HepG2 (cell line): ENCODE results near the gene IFI35. TPM values are rescaled to one million over a fixed set of nuclear protein-coding genes. Genes with fewer than 3 reads are reported as not detected.

Source experiments
- BRD4 ChIP-seq: sonication (generic); formaldehyde crosslinking; IDR thresholded peaks from 2 replicates; pipeline ENCODE4 v1.4.0; 2020; ENCODE audit warnings: missing genetic modification reagents
- DNMT3B ChIP-seq: conservative IDR thresholded peaks from 2 replicates; pipeline ENCODE4 v1.6.1; 2016; ENCODE audit warnings: missing biosample characterization, control low read depth
- ELF1 ChIP-seq: sonication (generic); formaldehyde crosslinking; IDR thresholded peaks from 2 replicates; pipeline ENCODE4 v1.4.0; 2020; ENCODE audit warnings: missing genetic modification reagents
- ETV5 ChIP-seq: IDR thresholded peaks from 2 replicates; pipeline ENCODE4 v1.6.1; 2018; ENCODE audit warnings: missing biosample characterization, missing genetic modification reagents, inconsistent platforms, borderline replicate concordance
- FOXJ3 ChIP-seq: sonication (generic); formaldehyde crosslinking; IDR thresholded peaks from 2 replicates; pipeline ENCODE4 v1.4.0; 2020; ENCODE audit warnings: missing genetic modification reagents, mild to moderate bottlenecking, borderline replicate concordance
- HOXA5 ChIP-seq: sonication (generic); formaldehyde crosslinking; IDR thresholded peaks from 2 replicates; pipeline ENCODE4 v1.4.0; 2020; ENCODE audit warnings: missing genetic modification reagents
- KLF11 ChIP-seq: IDR thresholded peaks from 2 replicates; pipeline ENCODE4 v1.6.1; 2016; ENCODE audit warnings: missing compliant biosample characterization
- MBD4 ChIP-seq: IDR thresholded peaks from 2 replicates; pipeline ENCODE4 v1.6.1; 2012; ENCODE audit warnings: low read length, inconsistent platforms, borderline replicate concordance
- NBN ChIP-seq: fragments of 450-650 bp; conservative IDR thresholded peaks from 2 replicates; pipeline ENCODE4 v1.6.1; 2017
- PHF5A ChIP-seq: IDR thresholded peaks from one replicate; pipeline ENCODE4 v1.6.1; 2018; ENCODE audit warnings: low read depth, missing genetic modification reagents; ENCODE audit not compliant: unreplicated experiment
- RBFOX2 ChIP-seq: fragments of 200-400 bp; formaldehyde crosslinking; IDR thresholded peaks from 2 replicates; pipeline ENCODE4 v1.6.1; 2017; ENCODE audit warnings: low read depth, mild to moderate bottlenecking, low read length
- RFX3 ChIP-seq: IDR thresholded peaks from 2 replicates; pipeline ENCODE4 v1.6.1; 2016; ENCODE audit warnings: missing biosample characterization, missing genetic modification reagents
- SNAPC2 ChIP-seq: sonication (generic); formaldehyde crosslinking; IDR thresholded peaks from 2 replicates; pipeline ENCODE4 v1.8.1; 2022; ENCODE audit warnings: mild to moderate bottlenecking, missing genetic modification reagents
- TCF7 ChIP-seq: sonication (generic); IDR thresholded peaks from 2 replicates; pipeline ENCODE4 v1.6.1; 2016; ENCODE audit warnings: antibody characterized with exemption, low read depth
- ZBTB33 ChIP-seq: sonication (generic); formaldehyde crosslinking; IDR thresholded peaks from 2 replicates; pipeline ENCODE4 v1.4.0; 2020; ENCODE audit warnings: missing genetic modification reagents
- ZFP36L2 ChIP-seq: sonication (generic); formaldehyde crosslinking; IDR thresholded peaks from 2 replicates; pipeline ENCODE4 v1.4.0; 2020; ENCODE audit warnings: missing genetic modification reagents
- ZFP41 ChIP-seq: sonication (generic); formaldehyde crosslinking; IDR thresholded peaks from 2 replicates; pipeline ENCODE4 v1.4.0; 2020; ENCODE audit warnings: mild to moderate bottlenecking, missing genetic modification reagents, borderline replicate concordance
- ZNF124 ChIP-seq: sonication (generic); formaldehyde crosslinking; IDR thresholded peaks from 2 replicates; pipeline ENCODE4 v1.4.0; 2020; ENCODE audit warnings: missing genetic modification reagents
- ZNF260 ChIP-seq: sonication (generic); formaldehyde crosslinking; IDR thresholded peaks from 2 replicates; pipeline ENCODE4 v1.4.0; 2020; ENCODE audit warnings: missing genetic modification reagents, low read depth, mild to moderate bottlenecking, borderline replicate concordance
- ZNF276 ChIP-seq: sonication (generic); formaldehyde crosslinking; IDR thresholded peaks from 2 replicates; pipeline ENCODE4 v1.4.0; 2020; ENCODE audit warnings: mild to moderate bottlenecking, low read depth, missing genetic modification reagents
- ZNF496 ChIP-seq: sonication (generic); formaldehyde crosslinking; IDR thresholded peaks from 2 replicates; pipeline ENCODE4 v1.8.1; 2023; ENCODE audit warnings: mild to moderate bottlenecking, moderate library complexity, missing genetic modification reagents; ENCODE audit not compliant: insufficient replicate concordance
- ZNF574 ChIP-seq: sonication (generic); formaldehyde crosslinking; IDR thresholded peaks from 2 replicates; pipeline ENCODE4 v1.4.0; 2020; ENCODE audit warnings: missing genetic modification reagents
- ZNF580 ChIP-seq: IDR thresholded peaks from 2 replicates; pipeline ENCODE4 v1.6.1; 2016; ENCODE audit warnings: low read depth, borderline replicate concordance
- ZNF850 ChIP-seq: sonication (generic); formaldehyde crosslinking; conservative IDR thresholded peaks from 2 replicates; pipeline ENCODE4 v1.9.0; 2021; ENCODE audit warnings: mild to moderate bottlenecking, missing genetic modification reagents
- polyA plus RNA-seq, 8 experiments: library from polyadenylated mRNA; depleted of rRNA in 3 of 8; stranded (reverse) in 7 of 8; unstranded in 1 of 8; fragments of >200 nt; fragmentation: Illumina TruSeq in 4 of 8; extraction: Trizol in 4 of 8; gene quantifications; 2 replicates each; pipeline versions ENCODE4 v1.2.1 to v1.2.3, GENCODE V29; 2011 to 2016; ENCODE audit warnings: low read depth in 4 of 8, missing spikeins in 1 of 8, mixed read lengths in 1 of 8; ENCODE audit not compliant: insufficient read depth in 1 of 8
- total RNA-seq, 5 experiments: library from RNA; depleted of rRNA; stranded (reverse); fragments of >200 nt; fragmentation: Illumina TruSeq; extraction: Trizol; gene quantifications; 2 replicates each; pipeline ENCODE4 v1.2.3, GENCODE V29; 2016; ENCODE audit warnings: low read depth in 1 of 5

The IFI35 gene
- total and polyA plus RNA-seq, 2 of the 13 experiments (the other 11 are each of a cell fraction or from before 2014, with no cell fraction given): 28.9 to 38.1 TPM

GRCh38 chr17:43024407-43025289 is 18.1 kb downstream of the IFI35 start, which contains the start of gene RND2 (continued):
- TF ChIP-seq PHF5A (CRISPR knock-in tag) (peak; percentile 45), NBN (no peak), ZNF260 (no peak), ZFP41 (no peak), DNMT3B (no peak), ZNF850 (no peak), TCF7 (no peak), ZBTB33 (peak; percentile 87), RFX3 (CRISPR knock-in tag) (peak; percentile 96), ZNF496 (CRISPR knock-in tag) (no peak), ZFP36L2 (no peak), SNAPC2 (CRISPR knock-in tag) (no peak), ZNF574 (CRISPR knock-in tag) (peak; percentile 35; the same call in 1 of the 2 replicates), MBD4 (no peak), ZNF580 (peak; percentile 91), KLF11 (peak; percentile 85), ZNF276 (CRISPR knock-in tag) (no peak), ETV5 (peak; percentile 62; the same call in 1 of the 2 replicates), ELF1 (CRISPR knock-in tag) (peak; percentile 78), BRD4 (CRISPR knock-in tag) (no peak), RBFOX2 (no peak), FOXJ3 (CRISPR knock-in tag) (peak; percentile 42; the same call in 1 of the 2 replicates), ZNF124 (CRISPR knock-in tag) (peak; percentile 44; the same call in 1 of the 2 replicates), HOXA5 (CRISPR knock-in tag) (0 out of 2 replicates have a peak, but pooled peaks have one; percentile 49)
